Measurements from ENCODE around the gene PRM2. TPM values are rescaled to one million over a fixed set of nuclear protein-coding genes. Genes with fewer than 3 reads are reported as not detected.

Gene PRM2
- total RNA-seq, 4 donors from 2014 or later, result 2.3 TPM; not detected in 3

GRCh38 chr16:11255737-11256660 is 20.3 kb downstream of the PRM2 start, which contains the start of gene SOCS1:
Gene SOCS1 (minus strand): TSS chr16:11256204. CDS start chr16:11255478, 726 bp downstream.
- intact Hi-C loops (cut with DNase I; ENCODE audit: low total_unique reads), result loop anchor here (5.0 to 10.0 kb wide), 2 partner anchors 151 to 284 kb away; no protein-coding TSS in a partner anchor
- TF ChIP-seq POLR2A (IDR thresholded peaks at IDR 0.05), result peak in 1 of 2 donors; percentile 96
- TF ChIP-seq CTCF (IDR thresholded peaks at IDR 0.05), result peak in 1 of 3 donors; percentile 45
- DNase-seq (ENCODE audit: low spot score in 2 of 2), result peak; percentile 80 to 96
- WGBS, 2 donors, result 1% methylated on average over 42 to 46 of the region's 100 CpGs
- H3K4me3 ChIP-seq (ENCODE audit: low read depth, poor library complexity, severe bottlenecking), result peak within 1 kb of the TSS; percentile 74

DNA sequence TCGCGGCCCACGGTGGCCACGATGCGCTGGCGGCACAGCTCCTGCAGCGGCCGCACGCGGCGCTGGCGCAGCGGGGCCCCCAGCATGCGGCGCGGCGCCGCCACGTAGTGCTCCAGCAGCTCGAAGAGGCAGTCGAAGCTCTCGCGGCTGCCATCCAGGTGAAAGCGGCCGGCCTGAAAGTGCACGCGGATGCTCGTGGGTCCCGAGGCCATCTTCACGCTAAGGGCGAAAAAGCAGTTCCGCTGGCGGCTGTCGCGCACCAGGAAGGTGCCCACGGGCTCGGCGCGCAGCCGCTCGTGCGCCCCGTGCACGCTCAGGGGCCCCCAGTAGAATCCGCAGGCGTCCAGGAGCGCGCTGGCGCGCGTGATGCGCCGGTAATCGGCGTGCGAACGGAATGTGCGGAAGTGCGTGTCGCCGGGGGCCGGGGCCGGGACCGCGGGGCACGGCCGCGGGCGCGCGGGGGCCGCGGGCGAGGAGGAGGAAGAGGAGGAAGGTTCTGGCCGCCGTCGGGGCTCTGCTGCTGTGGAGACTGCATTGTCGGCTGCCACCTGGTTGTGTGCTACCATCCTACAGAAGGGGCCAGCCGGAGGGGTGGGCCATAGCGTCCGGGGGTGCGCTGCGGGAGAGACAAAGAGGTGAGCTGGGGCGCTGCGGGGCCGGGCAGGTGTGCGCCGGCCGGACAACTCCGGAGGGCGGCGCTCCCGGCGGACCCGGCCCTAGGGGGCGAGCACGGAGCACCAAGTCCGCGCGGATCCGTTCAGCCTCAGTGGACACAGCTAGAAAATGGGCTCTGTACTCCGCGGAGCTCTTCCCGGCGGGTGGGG is 21.2 kb downstream of the PRM2 start:
- WGBS, 2 donors, result 1 to 2% methylated on average over 59 to 73 of the region's 105 CpGs
- TF ChIP-seq CTCF (IDR thresholded peaks at IDR 0.05), result no peak
- H3K4me3 ChIP-seq (ENCODE audit: low read depth, poor library complexity, severe bottlenecking), result peak overlapping the region; percentile 57
- DNase-seq (ENCODE audit: low spot score in 2 of 2), result peak in 1 of 2 donors; percentile 90
- intact Hi-C loops (cut with DNase I; ENCODE audit: low total_unique reads), result loop anchor here (5.0 to 10.0 kb wide), 3 partner anchors 150 to 1228 kb away; no protein-coding TSS in a partner anchor

- intact Hi-C loops (cut with DNase I; ENCODE audit: low total_unique reads), result loop anchor here (5.0 to 10.0 kb wide), 2 partner anchors 149 to 1227 kb away; no protein-coding TSS in a partner anchor
- no peak for DNase-seq (ENCODE audit: low spot score in 2 of 2)
- TF ChIP-seq CTCF (IDR thresholded peaks at IDR 0.05) (no peak), POLR2A (IDR thresholded peaks at IDR 0.05) (no peak)
- H3K4me3 ChIP-seq (ENCODE audit: low read depth, poor library complexity, severe bottlenecking), result peak overlapping the region; percentile 57
- 48 to 52% methylated on average over 26 to 29 of the region's 29 CpGs for WGBS, 2 donors
These were observed 22.0 kb downstream of the PRM2 start for GRCh38 chr16:11253995-11254912.

- WGBS, 2 donors, result 74 to 78% methylated on average over 5 of the region's 5 CpGs
- DNase-seq (ENCODE audit: low spot score in 2 of 2), result no peak
- H3K4me3 ChIP-seq (ENCODE audit: low read depth, poor library complexity, severe bottlenecking), result no peak overlapping the region
- intact Hi-C loops (cut with DNase I; ENCODE audit: low total_unique reads), result loop anchor here (5.0 to 10.0 kb wide), 2 partner anchors 149 to 1226 kb away; no protein-coding TSS in a partner anchor
- TF ChIP-seq POLR2A (IDR thresholded peaks at IDR 0.05), result no peak
- no peak for TF ChIP-seq CTCF (IDR thresholded peaks at IDR 0.05)
These were observed 23.0 kb downstream of the PRM2 start for GRCh38 chr16:11253009-11253994.
